Upper lobe of right lung (tissue), 1 donor: ENCODE measurements around the gene WWOX. TPM values are rescaled to one million over a fixed set of nuclear protein-coding genes. Genes with fewer than 3 reads are reported as not detected.

ENCODE experiments used
- ATAC-seq: fragments of 200-7000 bp; cut with Tn5 transposase; one replicate; pipeline ENCODE4 v1.9.1; 2020; ENCODE audit warnings: mild to moderate bottlenecking, moderate library complexity
- DNase-seq: peaks from one replicate; pipeline ENCODE4 v3.0.0-alpha.2; 2020
- H3K27ac ChIP-seq: fragments of 200-600 bp; one replicate; pipeline ENCODE4 v1.8.0; 2022
- H3K27me3 ChIP-seq: fragments of 200-600 bp; one replicate; pipeline ENCODE4 v1.8.0; 2022; ENCODE audit warnings: mild to moderate bottlenecking
- H3K36me3 ChIP-seq: fragments of 200-600 bp; one replicate; pipeline ENCODE4 v1.8.0; 2022
- H3K4me1 ChIP-seq: fragments of 200-600 bp; one replicate; pipeline ENCODE4 v1.8.0; 2022
- H3K4me3 ChIP-seq: fragments of 200-600 bp; one replicate; pipeline ENCODE4 v1.8.0; 2022; ENCODE audit warnings: mild to moderate bottlenecking
- H3K9me3 ChIP-seq: fragments of 200-600 bp; one replicate; pipeline ENCODE4 v1.8.0; 2022
- CTCF ChIP-seq: fragments of 200-600 bp; IDR thresholded peaks from one replicate; pipeline ENCODE4 v1.8.0; 2022; ENCODE audit warnings: antibody characterized with exemption
- intact Hi-C: fragments of 100-400 bp; cut with DNase I; formaldehyde crosslinking; loops from one replicate; pipeline ENCODE4 v1.11.0; 2022
- total RNA-seq: library from RNA; stranded (reverse); fragmentation: NEBNext Ultra II Directional; extraction: Animal tissue kit (Norgen Biotek cat#: 25700); gene quantifications from one replicate; pipeline ENCODE4 v1.2.1, GENCODE V29; 2021
- donor health status: DM: no; HTN: yes; CAD: no; lungs with severe emphysema.

Gene WWOX
- total RNA-seq, 1 donor from 2014 or later, result 17.0 TPM

- intact Hi-C loops, result no loop called here
- TF ChIP-seq CTCF, result no peak
- Histone ChIP-seq H3K36me3 (no peaks in the 10 kb centered on the region), H3K9me3 (no peaks in the 10 kb centered on the region), H3K27ac (no peak overlapping the region), H3K4me3 (no peak overlapping the region), H3K4me1 (no peaks in the 10 kb centered on the region), H3K27me3 (no peaks in the 10 kb centered on the region)
- ATAC-seq, result no peak
- no peak for DNase-seq
Measured at GRCh38 chr16:78431004-78431670, 331.7 kb downstream of the WWOX start.

GRCh38 chr16:78431701-78432100 lies 332.2 kb downstream of the WWOX start:
- H3K36me3 ChIP-seq, result no peaks in the 10 kb centered on the region
- H3K27me3 ChIP-seq, result no peaks in the 10 kb centered on the region
- no peak for ATAC-seq
- no peaks in the 10 kb centered on the region for H3K9me3 ChIP-seq
- no peak for DNase-seq
- H3K4me1 ChIP-seq, result no peaks in the 10 kb centered on the region
- no peak overlapping the region for H3K4me3 ChIP-seq
- TF ChIP-seq CTCF, result no peak
- no peak overlapping the region for H3K27ac ChIP-seq
- intact Hi-C loops, result no loop called here

GRCh38 chr16:78432451-78432850 lies 333.0 kb downstream of the WWOX start:
- intact Hi-C loops, result no loop called here
- H3K4me3 ChIP-seq, result no peak overlapping the region
- no peak for TF ChIP-seq CTCF
- H3K27me3 ChIP-seq, result no peaks in the 10 kb centered on the region
- H3K36me3 ChIP-seq, result no peaks in the 10 kb centered on the region
- DNase-seq, result no peak
- H3K27ac ChIP-seq, result no peak overlapping the region
- ATAC-seq, result no peak
- H3K9me3 ChIP-seq, result no peaks in the 10 kb centered on the region
- H3K4me1 ChIP-seq, result no peaks in the 10 kb centered on the region

GRCh38 chr16:78433116-78433515 lies 333.7 kb downstream of the WWOX start:
- Histone ChIP-seq H3K9me3 (no peaks in the 10 kb centered on the region), H3K36me3 (no peaks in the 10 kb centered on the region), H3K27ac (no peak overlapping the region), H3K27me3 (no peaks in the 10 kb centered on the region), H3K4me3 (no peak overlapping the region), H3K4me1 (no peaks in the 10 kb centered on the region)
- intact Hi-C loops, result no loop called here
- ATAC-seq (no peak), DNase-seq (no peak)
- TF ChIP-seq CTCF, result no peak

GRCh38 chr16:78434401-78434800 lies 334.9 kb downstream of the WWOX start:
- intact Hi-C loops, result no loop called here
- ATAC-seq (no peak), DNase-seq (no peak)
- Histone ChIP-seq H3K36me3 (no peaks in the 10 kb centered on the region), H3K4me1 (no peaks in the 10 kb centered on the region), H3K27ac (no peak overlapping the region), H3K4me3 (no peak overlapping the region), H3K9me3 (no peaks in the 10 kb centered on the region), H3K27me3 (no peaks in the 10 kb centered on the region)
- TF ChIP-seq CTCF, result no peak

- DNase-seq (no peak), ATAC-seq (no peak)
- Histone ChIP-seq H3K27me3 (no peaks in the 10 kb centered on the region), H3K36me3 (no peaks in the 10 kb centered on the region), H3K4me3 (no peak overlapping the region), H3K27ac (no peak overlapping the region), H3K9me3 (no peaks in the 10 kb centered on the region), H3K4me1 (no peaks in the 10 kb centered on the region)
- TF ChIP-seq CTCF, result no peak
- intact Hi-C loops, result no loop called here
Measured at GRCh38 chr16:78435260-78435659, 335.8 kb downstream of the WWOX start.
